CD1c-positive myeloid dendritic cell (primary cell): ENCODE measurements around the gene WASHC4.

Experiments used
- DNase-seq: peaks from one replicate; pipeline ENCODE4 v3.0.0-alpha.2; 2016; ENCODE audit errors: extremely low spot score

WASHC4 gene

DNA sequence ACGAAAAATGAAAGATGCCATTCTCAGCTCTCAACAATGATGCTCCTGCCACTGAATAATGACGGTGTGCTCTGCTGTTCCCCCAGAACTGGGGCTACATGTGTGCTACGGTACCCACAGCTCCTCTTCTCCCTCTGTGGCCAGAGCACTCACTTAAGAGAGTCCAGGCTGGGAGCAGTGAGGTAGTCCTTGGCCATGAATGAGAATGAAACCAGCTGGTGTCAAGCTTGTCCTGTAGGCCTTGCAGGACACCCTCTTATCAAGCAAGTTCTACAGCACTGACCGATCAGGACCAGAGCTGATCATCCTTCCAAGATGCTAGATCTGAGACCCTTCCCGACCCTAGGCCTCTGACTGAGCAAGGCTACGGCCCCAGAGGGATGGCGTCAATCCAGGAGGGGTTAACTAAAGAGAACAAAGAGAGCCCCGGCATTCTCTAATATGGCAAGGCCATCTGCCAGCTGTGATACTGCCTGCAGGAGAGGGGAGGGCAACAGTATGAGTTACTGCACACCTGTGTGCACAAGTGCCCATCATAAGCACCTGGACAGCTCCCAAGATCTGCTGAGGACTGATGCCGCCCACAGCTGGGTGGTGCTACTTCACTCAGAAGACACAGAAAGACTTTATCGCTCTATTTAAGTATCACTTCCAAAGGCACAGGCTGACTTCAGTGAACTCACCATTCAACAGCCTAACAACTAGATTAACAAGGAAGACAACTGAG is 98.0 kb downstream of the WASHC4 start:
- DNase-seq, result no peak

DNA sequence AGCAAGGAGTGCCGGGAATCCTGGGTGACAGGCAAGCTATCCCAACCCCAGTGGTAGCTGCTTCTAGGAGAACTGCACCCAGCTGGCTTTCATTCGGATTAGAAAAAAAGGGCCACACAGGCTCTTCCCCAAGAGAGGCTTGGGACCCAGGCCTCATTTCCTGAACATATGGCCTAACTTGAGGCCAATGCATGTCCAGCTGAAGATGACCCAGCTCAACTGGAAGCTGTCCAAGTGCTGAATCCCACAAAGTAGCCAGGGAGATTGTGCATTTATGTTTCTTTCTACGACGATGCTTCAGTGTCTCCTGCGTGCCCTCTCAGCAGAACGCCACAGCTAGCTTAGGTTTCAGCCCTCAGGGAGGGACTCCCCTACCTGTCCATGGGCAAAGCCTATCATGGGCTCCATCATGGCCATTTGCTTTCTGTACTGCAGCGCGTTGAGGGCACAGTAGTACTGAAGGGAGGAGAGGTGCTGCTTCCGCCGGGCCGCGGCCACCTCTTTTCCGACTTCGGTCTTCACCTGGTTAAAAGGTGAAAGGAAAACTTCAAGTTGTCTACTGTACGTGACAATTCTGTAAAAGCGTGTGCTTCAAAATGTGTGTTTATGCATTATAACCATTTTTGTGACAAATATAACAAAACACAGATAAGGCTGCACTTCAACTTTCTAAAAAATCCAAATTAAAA is 99.3 kb downstream of the WASHC4 start:
- no peak for DNase-seq

DNA sequence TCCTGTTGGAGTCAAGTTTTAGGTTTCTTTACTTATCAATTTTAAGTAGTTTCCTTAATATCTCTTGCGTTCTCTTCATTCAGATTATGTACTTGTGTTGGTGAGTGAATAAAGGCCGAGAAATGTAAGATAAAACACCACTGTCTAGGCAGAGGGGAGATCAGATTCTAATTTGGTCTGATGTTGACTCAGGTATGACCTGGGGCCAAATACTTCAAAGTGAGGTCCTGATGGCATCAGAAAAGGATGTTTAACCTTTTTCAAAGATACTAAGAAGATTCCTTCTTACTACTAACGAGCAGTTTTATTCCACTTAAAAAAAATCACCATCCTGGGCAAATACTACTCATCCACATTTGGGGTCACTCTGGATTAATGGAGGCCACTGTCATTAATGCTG is 101.6 kb downstream of the WASHC4 start:
- DNase-seq, result no peak

DNA sequence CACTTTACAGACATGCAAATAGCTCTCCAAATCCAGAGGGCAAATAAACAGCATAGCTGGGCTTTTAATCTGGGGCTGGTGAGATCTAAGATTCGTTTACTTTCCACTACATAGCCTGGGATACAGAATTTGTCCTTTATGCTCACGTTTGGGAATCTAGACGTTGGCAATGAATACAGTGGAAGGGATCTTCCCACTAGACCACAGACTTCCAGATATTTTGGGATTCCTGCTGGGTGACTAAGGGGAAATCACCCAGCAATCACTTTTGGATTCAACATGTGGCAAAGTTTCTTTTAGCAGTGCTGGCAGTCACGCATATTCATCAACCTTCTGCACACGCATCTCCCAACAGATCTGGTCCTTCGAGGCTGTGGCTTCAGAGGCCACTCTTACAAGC is 104.9 kb downstream of the WASHC4 start:
- no peak for DNase-seq

DNA sequence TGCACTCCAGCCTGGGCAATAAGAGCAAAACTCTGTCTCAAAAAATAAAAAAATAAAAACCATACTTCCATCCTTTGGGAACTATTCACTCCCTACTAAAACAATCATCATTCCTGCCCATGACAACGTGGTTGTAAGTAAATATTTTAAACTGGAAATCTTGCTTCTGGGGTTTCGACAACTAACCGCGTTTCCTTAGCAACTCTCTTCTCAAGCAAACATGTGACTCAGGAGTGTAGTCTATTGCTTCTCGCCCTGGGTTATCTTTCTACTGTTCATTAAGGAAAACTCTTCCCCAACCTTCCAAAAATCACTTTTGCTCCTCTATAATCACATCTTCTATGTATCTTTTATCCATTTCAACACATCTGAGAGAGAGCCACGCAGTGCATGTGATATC is 106.6 kb downstream of the WASHC4 start:
- no peak for DNase-seq

DNA sequence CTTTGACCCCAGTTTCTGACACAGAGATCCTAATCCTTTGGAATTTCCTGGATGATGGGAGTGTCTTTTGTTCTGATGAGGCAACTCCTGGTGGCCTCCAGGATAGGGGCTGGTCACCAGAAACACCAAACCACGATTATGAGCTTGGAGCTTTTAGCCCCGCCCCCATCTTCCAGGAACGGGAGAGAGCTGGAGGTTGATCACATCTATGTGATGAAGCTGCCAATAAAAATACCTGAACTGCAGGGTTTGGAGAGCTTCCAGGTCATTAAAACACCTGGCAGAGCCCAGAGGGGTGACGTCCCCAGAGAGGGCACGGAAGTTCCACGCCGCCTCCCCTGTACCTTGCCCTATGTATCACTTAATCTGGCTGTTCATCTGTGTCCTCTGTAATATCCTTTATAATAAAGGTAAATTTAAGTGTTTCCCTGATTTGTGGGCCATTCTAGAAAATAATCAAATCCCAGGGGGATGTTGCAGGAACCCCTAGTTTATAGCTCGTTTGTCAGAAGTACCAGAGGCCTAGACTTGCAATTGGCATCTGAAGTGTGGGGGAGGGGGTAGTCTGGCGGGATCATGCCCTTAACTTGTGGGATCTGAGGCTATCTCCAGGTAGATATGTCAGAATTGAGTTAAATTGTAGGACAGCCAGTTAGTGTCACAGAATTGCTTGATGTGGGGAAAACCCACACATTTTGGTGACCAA is 107.3 kb downstream of the WASHC4 start:
- DNase-seq, result no peak

DNA sequence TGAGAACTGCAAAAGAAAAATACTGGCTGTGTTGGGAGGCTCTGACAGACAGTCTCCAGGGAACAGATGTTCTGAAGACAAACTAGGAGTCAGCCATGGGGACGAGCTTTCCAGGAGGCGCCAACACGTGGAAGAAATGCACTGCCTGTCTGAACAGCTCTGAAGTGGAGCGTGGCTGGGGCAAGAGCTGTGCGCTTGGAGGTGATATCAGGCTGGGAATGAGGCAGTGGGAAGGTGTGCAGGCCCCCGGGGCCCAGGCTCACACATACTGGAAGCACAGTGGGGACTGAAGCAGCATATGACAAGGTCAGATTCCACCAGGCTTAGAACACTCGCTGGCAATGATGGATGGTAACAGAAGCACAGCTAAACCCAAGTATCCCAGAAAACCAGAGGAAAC is 110.9 kb downstream of the WASHC4 start:
- DNase-seq, result no peak
